HL-60 (cell line): Measurements from ENCODE around the gene CAPSL.
"Not testable (repeated sequence)": the region's sequence is repeated elsewhere in the genome, so short reads cannot be mapped to it uniquely, and the experiment has no call there.

Experiments
- DNase-seq, 2 experiments: peaks; one replicate each; pipeline ENCODE4 v3.0.0-alpha.2; 2010 to 2020; ENCODE audit warnings: low read depth in 1 of 2, low spot score in 1 of 2
- H3K27ac ChIP-seq: fragments of 250-450 bp; sonication (Bioruptor Pico); replicated peaks from 2 replicates; pipeline ENCODE4 v1.5.1; 2020; ENCODE audit warnings: mild to moderate bottlenecking, moderate library complexity
- H3K27me3 ChIP-seq: fragments of 250-450 bp; sonication (Bioruptor Pico); 2 replicates; pipeline ENCODE4 v1.5.1; 2021; ENCODE audit warnings: mild to moderate bottlenecking, moderate library complexity; ENCODE audit not compliant: insufficient read depth, poor library complexity, severe bottlenecking
- H3K4me3 ChIP-seq: replicated peaks from 2 replicates; pipeline ENCODE4 v1.5.1; 2011; ENCODE audit warnings: mild to moderate bottlenecking, control low read depth, low read length; ENCODE audit not compliant: insufficient read depth
- CTCF ChIP-seq: IDR thresholded peaks from one replicate; pipeline ENCODE4 v1.5.1; 2011; ENCODE audit warnings: low read length, control low read depth, inconsistent platforms; ENCODE audit not compliant: insufficient read depth
- GABPA ChIP-seq: IDR thresholded peaks from 2 replicates; pipeline ENCODE4 v1.6.1; 2012; ENCODE audit warnings: low read depth
- POLR2AphosphoS5 ChIP-seq: IDR thresholded peaks from 2 replicates; pipeline ENCODE4 v1.6.1; 2012; ENCODE audit warnings: low read depth
- REST ChIP-seq: IDR thresholded peaks from 2 replicates; pipeline ENCODE4 v1.6.1; 2012; ENCODE audit warnings: low read depth; ENCODE audit not compliant: insufficient replicate concordance
- SPI1 ChIP-seq: IDR thresholded peaks from 2 replicates; pipeline ENCODE4 v1.6.1; 2012; ENCODE audit warnings: low read depth, mild to moderate bottlenecking, borderline replicate concordance

CAPSL gene

GRCh38 chr5:35898952-35899660, 39.3 kb downstream of the CAPSL start:
- H3K27me3 ChIP-seq, result no peaks in the 10 kb centered on the region
- TF ChIP-seq POLR2AphosphoS5 (no peak), SPI1 (no peak), REST (no peak), GABPA (no peak), CTCF (no peak)
- no peak overlapping the region for H3K4me3 ChIP-seq
- no peak for DNase-seq
- no peak overlapping the region for H3K27ac ChIP-seq

GRCh38 chr5:35894131-35894530, 44.3 kb downstream of the CAPSL start:
- no peak for TF ChIP-seq REST
- TF ChIP-seq CTCF, result no peak
- no peak for TF ChIP-seq SPI1
- TF ChIP-seq POLR2AphosphoS5, result no peak
- no peak for TF ChIP-seq GABPA
- H3K27ac ChIP-seq, result no peak overlapping the region
- no peaks in the 10 kb centered on the region for H3K27me3 ChIP-seq
- no peak for DNase-seq
- no peak overlapping the region for H3K4me3 ChIP-seq

- not testable (repeated sequence) for DNase-seq, H3K27ac ChIP-seq, H3K4me3 ChIP-seq, H3K27me3 ChIP-seq
Observed at GRCh38 chr5:35892799-35893198, 45.6 kb downstream of the CAPSL start.

- Histone ChIP-seq H3K4me3 (no peak overlapping the region), H3K27ac (no peak overlapping the region), H3K27me3 (no peaks in the 10 kb centered on the region)
- TF ChIP-seq SPI1 (no peak), POLR2AphosphoS5 (no peak), GABPA (no peak), CTCF (no peak), REST (no peak)
- DNase-seq, result no peak
Observed at GRCh38 chr5:35890021-35891020, 48.1 kb downstream of the CAPSL start.
